DMS 273 (cell line): ENCODE measurements around the gene BRINP1.

ENCODE experiments used
- DNase-seq: peaks from one replicate; lab custom pipeline; 2025; ENCODE audit not compliant: unreplicated experiment; lab: John Stamatoyannopoulos, UW

BRINP1 gene, protein sequence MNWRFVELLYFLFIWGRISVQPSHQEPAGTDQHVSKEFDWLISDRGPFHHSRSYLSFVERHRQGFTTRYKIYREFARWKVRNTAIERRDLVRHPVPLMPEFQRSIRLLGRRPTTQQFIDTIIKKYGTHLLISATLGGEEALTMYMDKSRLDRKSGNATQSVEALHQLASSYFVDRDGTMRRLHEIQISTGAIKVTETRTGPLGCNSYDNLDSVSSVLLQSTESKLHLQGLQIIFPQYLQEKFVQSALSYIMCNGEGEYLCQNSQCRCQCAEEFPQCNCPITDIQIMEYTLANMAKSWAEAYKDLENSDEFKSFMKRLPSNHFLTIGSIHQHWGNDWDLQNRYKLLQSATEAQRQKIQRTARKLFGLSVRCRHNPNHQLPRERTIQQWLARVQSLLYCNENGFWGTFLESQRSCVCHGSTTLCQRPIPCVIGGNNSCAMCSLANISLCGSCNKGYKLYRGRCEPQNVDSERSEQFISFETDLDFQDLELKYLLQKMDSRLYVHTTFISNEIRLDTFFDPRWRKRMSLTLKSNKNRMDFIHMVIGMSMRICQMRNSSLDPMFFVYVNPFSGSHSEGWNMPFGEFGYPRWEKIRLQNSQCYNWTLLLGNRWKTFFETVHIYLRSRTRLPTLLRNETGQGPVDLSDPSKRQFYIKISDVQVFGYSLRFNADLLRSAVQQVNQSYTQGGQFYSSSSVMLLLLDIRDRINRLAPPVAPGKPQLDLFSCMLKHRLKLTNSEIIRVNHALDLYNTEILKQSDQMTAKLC

GRCh38 chr9:119368681-119369581 lies at the start of gene BRINP1:
Gene BRINP1, minus strand, starts transcription at chr9:119369435. Its CDS starts 56,080 bp downstream, at chr9:119313355.
- peak; percentile 93 for DNase-seq

- no peak for DNase-seq
Measured at GRCh38 chr9:119418721-119419120, 49.5 kb upstream of the BRINP1 start.

DNA sequence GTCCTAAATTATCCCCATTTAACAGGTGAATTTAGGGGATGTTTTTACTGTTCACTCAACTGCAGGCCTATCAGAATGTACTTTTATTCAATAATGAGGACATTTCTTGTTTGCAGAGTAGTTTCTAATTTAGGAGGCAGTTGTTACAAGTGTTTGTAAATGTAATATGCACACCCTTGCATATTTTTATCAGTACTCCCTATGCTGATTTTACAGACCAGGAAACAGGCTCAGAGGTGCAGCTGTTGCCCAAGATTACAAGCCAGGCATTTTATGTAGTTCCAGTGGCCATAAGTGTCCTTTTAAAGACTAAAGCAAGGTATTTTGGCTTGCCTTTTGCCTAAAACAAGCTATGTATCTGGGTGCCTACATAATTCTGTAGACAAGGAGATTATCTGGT lies 47.6 kb upstream of the BRINP1 start:
- DNase-seq, result no peak

DNA sequence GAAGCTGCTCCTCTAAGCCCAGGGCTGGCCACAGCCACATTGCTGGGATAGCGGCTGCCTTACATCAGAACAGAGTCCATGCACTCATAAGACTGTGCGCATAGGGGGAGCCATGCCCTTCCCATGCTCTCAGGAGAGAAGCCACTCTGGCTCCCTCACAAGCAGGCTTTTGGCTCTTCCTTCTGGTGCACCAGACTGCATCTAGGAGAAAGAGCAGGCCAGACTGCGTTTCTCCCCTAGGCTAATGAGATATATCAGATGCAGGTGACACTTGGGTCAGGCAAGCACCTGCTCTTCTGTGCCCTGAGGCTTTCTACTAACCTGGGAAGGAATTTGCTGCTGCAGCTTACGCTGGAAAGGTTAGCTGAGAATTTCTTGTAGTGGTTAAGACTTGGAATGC lies 43.2 kb upstream of the BRINP1 start:
- DNase-seq, result peak; percentile 21

DNA sequence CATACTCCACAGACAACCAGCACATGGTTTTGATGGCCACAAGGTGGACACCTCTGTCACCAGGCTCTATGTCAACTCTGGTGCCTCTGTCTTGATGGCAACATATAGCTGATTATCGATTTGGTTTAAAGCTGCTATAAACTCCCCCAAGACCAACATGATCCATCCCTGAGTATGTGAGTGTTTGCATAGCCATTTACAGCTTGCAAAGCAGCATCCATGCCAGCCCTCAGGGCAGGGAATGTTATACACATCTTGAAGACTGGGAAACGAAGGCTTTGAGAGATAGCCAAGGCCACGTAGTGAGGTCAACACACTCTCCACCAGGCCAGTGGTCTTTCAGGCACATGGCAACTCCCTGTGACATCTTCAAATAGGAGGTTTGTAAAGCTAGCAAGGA lies 40.3 kb upstream of the BRINP1 start:
- peak; percentile 9 for DNase-seq

- DNase-seq, result no peak
Measured at GRCh38 chr9:119400606-119401005, 31.4 kb upstream of the BRINP1 start.

DNA sequence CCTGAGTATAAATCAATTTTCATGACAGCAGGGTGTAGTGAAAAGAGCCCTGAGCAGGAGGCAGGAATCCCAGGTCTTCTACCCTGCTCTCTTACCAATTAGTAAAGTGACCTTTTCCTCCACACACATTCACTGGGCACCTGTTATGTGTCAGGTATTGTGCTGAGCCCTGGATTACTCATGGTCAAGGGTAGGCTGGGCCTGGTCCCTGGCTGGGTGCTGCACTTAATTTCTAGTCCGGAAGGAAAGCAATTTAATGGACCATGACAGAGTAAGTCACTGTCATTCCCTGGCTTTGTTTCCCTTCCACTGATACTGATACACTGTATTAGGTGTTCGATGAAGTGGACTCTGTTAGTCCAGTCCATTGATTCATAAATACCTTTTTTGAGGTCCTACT lies 29.1 kb upstream of the BRINP1 start:
- DNase-seq, result no peak

GRCh38 chr9:119391878-119392277 lies 22.6 kb upstream of the BRINP1 start:
- no peak for DNase-seq

GRCh38 chr9:119375892-119376291 lies 6.7 kb upstream of the BRINP1 start:
- peak; percentile 83 for DNase-seq

DNA sequence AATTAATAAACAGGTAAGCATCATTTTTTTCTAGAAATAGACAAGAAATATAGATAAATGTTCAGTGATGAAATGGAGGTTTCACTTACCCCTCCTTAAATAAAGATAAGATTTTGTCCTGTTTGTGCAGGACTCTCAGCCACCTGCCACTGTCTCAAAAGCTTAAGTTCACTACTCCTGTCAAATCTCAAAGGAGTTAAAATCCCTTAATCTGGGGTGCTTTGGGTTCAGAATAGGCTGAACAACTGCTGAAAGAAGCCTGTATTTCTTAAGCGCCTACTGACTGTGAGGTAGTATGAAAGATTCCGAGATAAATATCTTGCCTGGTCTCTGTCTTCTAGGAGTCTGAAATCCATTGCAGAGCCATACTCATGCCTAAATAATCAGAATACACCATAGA lies 3.7 kb upstream of the BRINP1 start:
- no peak for DNase-seq

GRCh38 chr9:119370816-119371215 lies 1.6 kb upstream of the BRINP1 start:
- DNase-seq, result peak; percentile 74

GRCh38 chr9:119369680-119370366 lies 588 bp upstream of the BRINP1 start:
- DNase-seq, result peak; percentile 53

GRCh38 chr9:119368179-119368578 lies 1.1 kb downstream of the BRINP1 start:
- DNase-seq, result peak; percentile 57

GRCh38 chr9:119367683-119368075 lies 1.6 kb downstream of the BRINP1 start:
- DNase-seq, result peak; percentile 35

DNA sequence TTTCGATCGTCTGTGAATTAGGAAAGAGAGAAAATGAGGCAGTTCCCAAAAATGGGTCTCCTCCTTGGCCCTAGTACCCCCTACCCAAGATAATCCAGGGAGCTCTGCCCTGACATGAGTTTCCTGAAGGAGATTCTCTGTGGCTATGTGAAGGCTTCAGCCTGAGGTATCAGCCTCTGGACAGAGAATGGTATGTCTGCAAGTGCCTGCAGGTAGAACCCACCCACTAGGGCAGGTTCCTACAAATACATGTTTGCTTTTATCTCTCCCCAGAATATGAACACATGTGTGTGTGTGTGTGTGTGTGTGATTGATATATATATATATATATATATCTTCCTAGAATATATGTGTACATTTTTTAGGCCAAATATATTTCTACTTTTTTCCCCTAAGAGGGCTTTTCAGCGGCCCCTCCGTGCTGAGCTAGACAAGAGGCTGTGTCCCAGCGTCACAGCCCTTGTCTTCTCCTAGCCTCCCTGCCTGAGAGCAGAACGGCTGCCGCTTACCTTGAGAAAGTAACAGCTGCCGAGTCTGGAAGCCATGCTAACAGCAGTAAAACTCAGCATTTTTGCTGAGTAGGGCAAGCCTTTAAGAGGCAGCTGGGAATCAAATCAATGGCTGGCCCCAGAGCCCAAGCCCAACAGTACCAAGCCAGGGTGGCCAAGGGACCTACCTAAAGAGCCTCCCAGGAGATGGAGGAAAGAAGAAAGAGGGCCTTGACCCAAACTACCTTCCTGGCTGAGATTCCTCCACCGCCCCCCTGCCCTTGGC lies 2.1 kb downstream of the BRINP1 start:
- peak; percentile 69 for DNase-seq

GRCh38 chr9:119365291-119366027 lies 3.8 kb downstream of the BRINP1 start:
- DNase-seq, result peak; percentile 85

- no peak for DNase-seq
Measured at GRCh38 chr9:119360237-119360636, 9.0 kb downstream of the BRINP1 start.

GRCh38 chr9:119357336-119358096 lies 11.7 kb downstream of the BRINP1 start:
- no peak for DNase-seq
